Nephron progenitor cell (in vitro differentiated cells): ENCODE measurements around the gene SLITRK5.
A peak's percentile ranks its signal among the peaks of the same experiment; 100 is the strongest.

Source experiments
- DNase-seq: peaks from one replicate; pipeline ENCODE4 v3.0.0; 2021
- H3K27ac Mint-ChIP-seq: 2 replicates; pipeline ENCODE4 v1.8.0; 2021; ENCODE audit warnings: mild to moderate bottlenecking, moderate library complexity, mixed read lengths
- H3K27me3 Mint-ChIP-seq: 2 replicates; pipeline ENCODE4 v1.8.0; 2021; ENCODE audit warnings: mild to moderate bottlenecking, low read depth, mixed read lengths; ENCODE audit not compliant: poor library complexity
- H3K36me3 Mint-ChIP-seq: 2 replicates; pipeline ENCODE4 v1.8.0; 2021; ENCODE audit warnings: low read depth, mixed read lengths
- H3K4me1 Mint-ChIP-seq: 2 replicates; pipeline ENCODE4 v1.8.0; 2021; ENCODE audit warnings: mixed read lengths
- H3K4me3 Mint-ChIP-seq: 2 replicates; pipeline ENCODE4 v1.8.0; 2021; ENCODE audit warnings: mild to moderate bottlenecking, moderate library complexity, mixed read lengths
- H3K9me3 Mint-ChIP-seq: 2 replicates; pipeline ENCODE4 v1.8.0; 2021; ENCODE audit warnings: mild to moderate bottlenecking, moderate library complexity, mixed read lengths
- TF ChIP-seq, protein P1 (sequence below): fragments of 200-600 bp; sonication (generic); IDR thresholded peaks from 2 replicates; pipeline ENCODE4 v1.5.0; 2021; ENCODE audit warnings: antibody characterized with exemption

The SLITRK5 gene

DNA sequence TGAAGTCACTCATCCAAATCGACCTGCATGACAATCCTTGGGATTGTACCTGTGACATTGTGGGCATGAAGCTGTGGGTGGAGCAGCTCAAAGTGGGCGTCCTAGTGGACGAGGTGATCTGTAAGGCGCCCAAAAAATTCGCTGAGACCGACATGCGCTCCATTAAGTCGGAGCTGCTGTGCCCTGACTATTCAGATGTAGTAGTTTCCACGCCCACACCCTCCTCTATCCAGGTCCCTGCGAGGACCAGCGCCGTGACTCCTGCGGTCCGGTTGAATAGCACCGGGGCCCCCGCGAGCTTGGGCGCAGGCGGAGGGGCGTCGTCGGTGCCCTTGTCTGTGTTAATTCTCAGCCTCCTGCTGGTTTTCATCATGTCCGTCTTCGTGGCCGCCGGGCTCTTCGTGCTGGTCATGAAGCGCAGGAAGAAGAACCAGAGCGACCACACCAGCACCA, 5.9 kb downstream of the SLITRK5 start:
- Mint-ChIP-seq H3K4me3 (peak overlapping the region; percentile 87), H3K27ac (no peak overlapping the region), H3K9me3 (peaks cover 15% of the 10 kb centered on the region), H3K4me1 (peaks cover 44% of the 10 kb centered on the region), H3K36me3 (peaks cover 25% of the 10 kb centered on the region), H3K27me3 (peaks cover 50% of the 10 kb centered on the region)
- TF ChIP-seq, protein P1, sequence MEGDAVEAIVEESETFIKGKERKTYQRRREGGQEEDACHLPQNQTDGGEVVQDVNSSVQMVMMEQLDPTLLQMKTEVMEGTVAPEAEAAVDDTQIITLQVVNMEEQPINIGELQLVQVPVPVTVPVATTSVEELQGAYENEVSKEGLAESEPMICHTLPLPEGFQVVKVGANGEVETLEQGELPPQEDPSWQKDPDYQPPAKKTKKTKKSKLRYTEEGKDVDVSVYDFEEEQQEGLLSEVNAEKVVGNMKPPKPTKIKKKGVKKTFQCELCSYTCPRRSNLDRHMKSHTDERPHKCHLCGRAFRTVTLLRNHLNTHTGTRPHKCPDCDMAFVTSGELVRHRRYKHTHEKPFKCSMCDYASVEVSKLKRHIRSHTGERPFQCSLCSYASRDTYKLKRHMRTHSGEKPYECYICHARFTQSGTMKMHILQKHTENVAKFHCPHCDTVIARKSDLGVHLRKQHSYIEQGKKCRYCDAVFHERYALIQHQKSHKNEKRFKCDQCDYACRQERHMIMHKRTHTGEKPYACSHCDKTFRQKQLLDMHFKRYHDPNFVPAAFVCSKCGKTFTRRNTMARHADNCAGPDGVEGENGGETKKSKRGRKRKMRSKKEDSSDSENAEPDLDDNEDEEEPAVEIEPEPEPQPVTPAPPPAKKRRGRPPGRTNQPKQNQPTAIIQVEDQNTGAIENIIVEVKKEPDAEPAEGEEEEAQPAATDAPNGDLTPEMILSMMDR = no peak
- DNase-seq = no peak

DNA sequence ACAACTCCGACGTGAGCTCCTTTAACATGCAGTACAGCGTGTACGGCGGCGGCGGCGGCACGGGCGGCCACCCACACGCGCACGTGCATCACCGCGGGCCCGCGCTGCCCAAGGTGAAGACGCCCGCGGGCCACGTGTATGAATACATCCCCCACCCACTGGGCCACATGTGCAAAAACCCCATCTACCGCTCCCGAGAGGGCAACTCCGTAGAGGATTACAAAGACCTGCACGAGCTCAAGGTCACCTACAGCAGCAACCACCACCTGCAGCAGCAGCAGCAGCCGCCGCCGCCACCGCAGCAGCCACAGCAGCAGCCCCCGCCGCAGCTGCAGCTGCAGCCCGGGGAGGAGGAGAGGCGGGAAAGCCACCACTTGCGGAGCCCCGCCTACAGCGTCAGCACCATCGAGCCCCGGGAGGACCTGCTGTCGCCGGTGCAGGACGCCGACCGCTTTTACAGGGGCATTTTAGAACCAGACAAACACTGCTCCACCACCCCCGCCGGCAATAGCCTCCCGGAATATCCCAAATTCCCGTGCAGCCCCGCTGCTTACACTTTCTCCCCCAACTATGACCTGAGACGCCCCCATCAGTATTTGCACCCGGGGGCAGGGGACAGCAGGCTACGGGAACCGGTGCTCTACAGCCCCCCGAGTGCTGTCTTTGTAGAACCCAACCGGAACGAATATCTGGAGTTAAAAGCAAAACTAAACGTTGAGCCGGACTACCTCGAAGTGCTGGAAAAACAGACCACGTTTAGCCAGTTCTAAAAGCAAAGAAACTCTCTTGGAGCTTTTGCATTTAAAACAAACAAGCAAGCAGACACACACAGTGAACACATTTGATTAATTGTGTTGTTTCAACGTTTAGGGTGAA, 6.6 kb downstream of the SLITRK5 start:
- Mint-ChIP-seq H3K4me3 (peak overlapping the region; percentile 87), H3K27ac (peak overlapping the region; percentile 27), H3K36me3 (peaks cover 25% of the 10 kb centered on the region), H3K4me1 (peaks cover 41% of the 10 kb centered on the region), H3K27me3 (peaks cover 50% of the 10 kb centered on the region), H3K9me3 (peaks cover 15% of the 10 kb centered on the region)
- DNase-seq = peak; percentile 67
- TF ChIP-seq, protein P1 = no peak

DNA sequence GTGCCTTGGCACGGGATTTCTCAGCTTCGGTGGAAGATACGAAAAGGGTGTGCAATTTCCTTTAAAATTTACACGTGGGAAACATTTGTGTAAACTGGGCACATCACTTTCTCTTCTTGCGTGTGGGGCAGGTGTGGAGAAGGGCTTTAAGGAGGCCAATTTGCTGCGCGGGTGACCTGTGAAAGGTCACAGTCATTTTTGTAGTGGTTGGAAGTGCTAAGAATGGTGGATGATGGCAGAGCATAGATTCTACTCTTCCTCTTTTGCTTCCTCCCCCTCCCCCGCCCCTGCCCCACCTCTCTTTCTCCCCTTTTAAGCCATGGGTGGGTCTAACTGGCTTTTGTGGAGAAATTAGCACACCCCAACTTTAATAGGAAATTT, 7.2 kb downstream of the SLITRK5 start:
- TF ChIP-seq, protein P1 = no peak
- peaks cover 15% of the 10 kb centered on the region for H3K9me3 Mint-ChIP-seq

DNA sequence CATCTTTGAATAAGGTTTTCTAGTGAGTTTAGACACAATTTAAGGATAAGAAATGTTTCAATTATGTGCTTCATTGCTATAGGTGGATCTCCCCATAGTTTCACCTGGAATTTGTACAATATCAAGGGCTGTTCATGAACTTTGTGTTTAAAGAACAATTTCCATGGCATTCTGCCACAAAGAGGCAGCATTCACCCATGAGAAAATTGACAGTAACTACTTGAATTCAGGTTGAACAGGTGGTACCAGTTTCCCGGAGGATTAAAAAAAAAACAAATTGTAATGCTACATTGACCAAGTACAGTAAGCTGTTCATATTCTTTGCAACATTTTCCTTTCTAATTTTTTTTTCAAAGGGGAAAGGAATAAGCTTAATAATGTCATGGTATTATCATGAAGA, 9.1 kb downstream of the SLITRK5 start:
- Mint-ChIP-seq H3K9me3 (peaks cover 15% of the 10 kb centered on the region), H3K4me3 (no peak overlapping the region), H3K27me3 (peaks cover 29% of the 10 kb centered on the region)

More for the DNA sequence above, 7.2 kb downstream of the SLITRK5 start:
- H3K27me3 Mint-ChIP-seq = peaks cover 49% of the 10 kb centered on the region
- H3K4me3 Mint-ChIP-seq = peak overlapping the region; percentile 87
- peaks cover 25% of the 10 kb centered on the region for H3K36me3 Mint-ChIP-seq
- DNase-seq = no peak
- peaks cover 35% of the 10 kb centered on the region for H3K4me1 Mint-ChIP-seq
- H3K27ac Mint-ChIP-seq = peak overlapping the region; percentile 27

DNA sequence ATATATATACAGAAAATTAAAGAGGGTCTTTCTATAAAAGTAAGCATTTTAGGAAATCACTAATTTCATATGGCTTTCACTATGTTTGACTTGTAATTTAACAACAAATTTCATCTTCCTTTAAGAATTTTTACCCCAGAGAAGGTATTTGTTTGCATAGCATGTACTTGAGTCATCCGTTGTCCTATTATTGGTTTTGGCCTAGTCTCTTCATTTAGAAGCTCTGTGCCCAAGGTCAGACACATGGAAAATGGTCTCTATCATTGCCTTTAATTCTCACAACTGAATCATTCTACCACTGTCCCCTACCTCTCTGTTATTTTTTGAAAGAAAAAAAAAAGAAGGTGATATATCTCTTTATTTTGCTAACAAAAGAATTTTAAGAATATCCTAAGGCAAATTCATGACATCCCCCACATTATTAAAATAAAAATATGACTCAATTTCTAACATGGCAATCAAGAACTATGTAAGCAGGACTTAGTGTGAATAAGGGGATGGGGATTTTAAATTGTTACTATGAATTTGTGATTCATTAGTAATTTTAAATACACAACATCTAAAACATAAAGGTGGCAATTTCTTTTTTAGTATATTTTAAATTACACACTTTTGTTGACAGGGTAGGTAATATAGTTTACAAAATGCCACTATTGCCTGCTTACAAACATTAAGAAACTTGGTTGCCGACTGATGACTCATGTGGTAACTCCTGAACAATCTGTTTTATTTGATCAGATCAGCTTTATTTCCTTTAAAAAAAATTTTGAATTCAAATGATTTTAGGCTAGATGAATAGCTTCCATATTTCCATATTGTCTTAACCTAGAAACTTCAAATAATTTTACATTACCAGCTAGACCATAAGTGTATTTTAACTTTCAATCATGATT, 13.9 kb downstream of the SLITRK5 start:
- no peak for DNase-seq
- no peaks in the 10 kb centered on the region for H3K36me3 Mint-ChIP-seq
- H3K9me3 Mint-ChIP-seq = no peaks in the 10 kb centered on the region
- H3K27me3 Mint-ChIP-seq = no peaks in the 10 kb centered on the region
- no peak overlapping the region for H3K27ac Mint-ChIP-seq
- TF ChIP-seq, protein P1 = no peak
- no peak overlapping the region for H3K4me3 Mint-ChIP-seq
- no peaks in the 10 kb centered on the region for H3K4me1 Mint-ChIP-seq

More for the DNA sequence above, 9.1 kb downstream of the SLITRK5 start:
- TF ChIP-seq, protein P1 = no peak
- Mint-ChIP-seq H3K4me1 (peaks cover 20% of the 10 kb centered on the region), H3K36me3 (peaks cover 24% of the 10 kb centered on the region), H3K27ac (no peak overlapping the region)
- DNase-seq = no peak
